ENCODE results near the gene RPS6KC1. TPM values are rescaled to one million over a fixed set of nuclear protein-coding genes. Genes with fewer than 3 reads are reported as not detected.

The RPS6KC1 gene
- total RNA-seq, 1 experiment from 2014 or later, result 16.9 TPM

DNA sequence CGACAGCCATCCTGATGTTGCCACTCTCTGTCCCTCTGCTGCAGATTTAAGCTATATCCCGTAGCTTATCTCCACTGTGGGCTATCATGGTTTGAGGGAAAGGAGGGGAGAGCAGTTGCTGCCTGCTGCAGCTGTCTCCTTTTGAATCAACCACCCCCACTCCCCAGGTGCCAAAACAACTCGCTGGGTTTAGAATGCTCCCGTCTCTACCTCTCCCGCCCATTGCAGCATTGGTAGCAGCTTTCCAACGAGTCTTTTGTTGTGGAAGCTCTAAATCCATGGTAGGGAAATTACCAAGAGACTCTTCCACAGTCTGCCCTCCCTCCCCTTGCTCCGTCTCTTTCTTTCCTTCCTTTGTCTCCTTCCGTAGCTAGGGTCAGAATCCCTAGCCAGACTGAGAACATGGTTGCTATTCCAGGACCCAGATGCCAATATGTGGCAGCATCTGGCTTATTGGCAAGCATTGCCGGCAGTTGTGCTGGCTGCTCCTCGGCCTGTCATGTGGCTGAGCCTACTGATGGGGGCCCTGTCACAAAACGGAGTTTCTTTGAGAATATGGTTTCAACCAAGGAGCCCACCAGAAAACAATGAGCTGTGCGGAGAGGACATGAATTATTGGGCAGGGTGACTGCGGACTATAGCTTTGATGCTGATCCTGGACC lies 230.7 kb downstream of the RPS6KC1 start:
- Histone ChIP-seq H3K4me1 (ENCODE audit: insufficient read depth, low read length) (no peaks in the 10 kb centered on the region; the same call in 1 of the 2 replicates), H3K27ac (ENCODE audit: insufficient read length, low read depth, low read length) (no peak overlapping the region), H3K79me1 (ENCODE audit: insufficient read depth, low read depth, low read length, poor library complexity, severe bottlenecking) (no peaks in the 10 kb centered on the region), H3K4me2 (ENCODE audit: insufficient read depth, insufficient read length, low read length) (no peak overlapping the region), H3K56ac (ENCODE audit: insufficient read length, low read depth, low read length) (no peak overlapping the region), H4K91ac (ENCODE audit: insufficient read length, low read depth, low read length) (no peak overlapping the region), H3K18ac (ENCODE audit: insufficient read length, low read depth, low read length) (no peak overlapping the region), H3K4ac (ENCODE audit: low read depth, low read length) (no peak overlapping the region), H2AK5ac (ENCODE audit: insufficient read length, low read length) (no peak overlapping the region), H3K9ac (ENCODE audit: extremely low read depth, insufficient read length, low read length) (no peak overlapping the region), H2BK120ac (ENCODE audit: low read depth, low read length, poor library complexity, severe bottlenecking) (no peak overlapping the region), H3K79me2 (ENCODE audit: insufficient read depth, low read length) (no peaks in the 10 kb centered on the region), H3K14ac (ENCODE audit: insufficient read depth, low read length) (no peak overlapping the region), H2BK15ac (ENCODE audit: low read depth, low read length) (no peak overlapping the region), H4K8ac (replicated peaks; ENCODE audit: insufficient read length, low read depth, low read length) (no peak overlapping the region), H3K23me2 (ENCODE audit: insufficient read length, low read depth, low read length, poor library complexity, severe bottlenecking) (no peaks in the 10 kb centered on the region), H2BK12ac (ENCODE audit: insufficient read length, low read depth, low read length) (no peak overlapping the region), H3K9me3 (ENCODE audit: control insufficient read depth, low read depth, low read length) (no peaks in the 10 kb centered on the region), H3K23ac (ENCODE audit: insufficient read length, low read depth, low read length) (no peak overlapping the region), H4K5ac (ENCODE audit: insufficient read length, low read depth, low read length) (no peak overlapping the region), H2AFZ (ENCODE audit: low read length) (no peak overlapping the region), H2BK20ac (ENCODE audit: low read depth, low read length, poor library complexity, severe bottlenecking) (no peak overlapping the region), H2BK5ac (ENCODE audit: insufficient read length, low read length) (no peak overlapping the region), H3K27me3 (ENCODE audit: insufficient read depth, low read length) (no peaks in the 10 kb centered on the region), H3T11ph (ENCODE audit: low read length) (no peak overlapping the region), H4K20me1 (ENCODE audit: control insufficient read depth, insufficient read depth, insufficient read length) (no peaks in the 10 kb centered on the region)
- TF ChIP-seq, protein P1, sequence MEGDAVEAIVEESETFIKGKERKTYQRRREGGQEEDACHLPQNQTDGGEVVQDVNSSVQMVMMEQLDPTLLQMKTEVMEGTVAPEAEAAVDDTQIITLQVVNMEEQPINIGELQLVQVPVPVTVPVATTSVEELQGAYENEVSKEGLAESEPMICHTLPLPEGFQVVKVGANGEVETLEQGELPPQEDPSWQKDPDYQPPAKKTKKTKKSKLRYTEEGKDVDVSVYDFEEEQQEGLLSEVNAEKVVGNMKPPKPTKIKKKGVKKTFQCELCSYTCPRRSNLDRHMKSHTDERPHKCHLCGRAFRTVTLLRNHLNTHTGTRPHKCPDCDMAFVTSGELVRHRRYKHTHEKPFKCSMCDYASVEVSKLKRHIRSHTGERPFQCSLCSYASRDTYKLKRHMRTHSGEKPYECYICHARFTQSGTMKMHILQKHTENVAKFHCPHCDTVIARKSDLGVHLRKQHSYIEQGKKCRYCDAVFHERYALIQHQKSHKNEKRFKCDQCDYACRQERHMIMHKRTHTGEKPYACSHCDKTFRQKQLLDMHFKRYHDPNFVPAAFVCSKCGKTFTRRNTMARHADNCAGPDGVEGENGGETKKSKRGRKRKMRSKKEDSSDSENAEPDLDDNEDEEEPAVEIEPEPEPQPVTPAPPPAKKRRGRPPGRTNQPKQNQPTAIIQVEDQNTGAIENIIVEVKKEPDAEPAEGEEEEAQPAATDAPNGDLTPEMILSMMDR (conservative IDR thresholded peaks at IDR 0.05), result no peak
- Mint-ChIP-seq H3K9me3 (no peaks in the 10 kb centered on the region; a peak in 2 of 5 replicates), H3K4me3 (peak overlapping the region in 1 of 2 experiments; percentile 16; a peak in 2 of 5 replicates), H3K27me3 (ENCODE audit: low read depth) (no peaks in the 10 kb centered on the region), H3K36me3 (ENCODE audit: insufficient read depth in 1 of 3, low read depth in 3 of 3) (peaks cover 0 to 4% (median 0%) of the 10 kb centered on the region in 3 experiments; a peak in 2 of 7 replicates), H3K4me1 (peaks cover 27 to 43% of the 10 kb centered on the region in 2 experiments), H3K27ac (peak overlapping the region in 2 of 3 experiments; percentile 16 to 54; a peak in 5 of 7 replicates)
- peak; percentile 30 for DNase-seq
- WGBS (ENCODE audit: extremely low coverage, insufficient read length, low lambda C conversion rate), result no CpG with 5 or more reads among the region's 13 CpGs

Measured in H9 (cell line).